Sigmoid colon (tissue), 3 donors: ENCODE data around the gene PDE1A.

Experiments
- CTCF ChIP-seq, 4 experiments: fragments of 450-650 bp in 3 of 4; fragments of 200-600 bp in 1 of 4; IDR thresholded peaks; one replicate each; pipeline ENCODE4 v1.5.1; 2016 to 2019; ENCODE audit warnings: antibody characterized with exemption in 4 of 4, mild to moderate bottlenecking in 3 of 4, moderate library complexity in 2 of 4
- POLR2A ChIP-seq, 2 donors: fragments of 450-650 bp; IDR thresholded peaks; one replicate each; pipeline ENCODE4 v1.6.1; 2016; ENCODE audit warnings: antibody characterized with exemption in 2 of 2, mild to moderate bottlenecking in 2 of 2, moderate library complexity in 2 of 2

DNA sequence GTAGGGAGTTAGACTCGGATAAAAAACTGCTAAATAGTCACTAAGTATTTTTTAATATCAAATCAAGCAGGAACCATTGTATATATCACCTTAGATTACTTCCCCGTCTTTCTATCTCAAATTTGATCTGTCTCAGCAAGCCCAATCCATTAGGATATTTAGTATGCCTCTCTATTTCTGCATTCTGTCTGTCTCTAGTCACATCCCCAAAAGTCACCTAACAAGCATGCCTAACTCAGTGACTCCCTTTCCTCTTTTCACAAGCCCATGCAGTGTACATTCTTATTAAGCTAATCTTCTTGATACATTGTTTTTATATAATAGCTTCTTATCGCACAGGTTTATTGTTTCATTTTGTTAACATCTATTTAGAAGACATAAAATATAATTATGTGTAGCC, 57.8 kb downstream of the PDE1A start:
- TF ChIP-seq CTCF (IDR thresholded peaks at IDR 0.05) = no peak
- TF ChIP-seq POLR2A (IDR thresholded peaks at IDR 0.05) = no peak
